Psoas muscle (tissue), 8 donors: ENCODE results near the gene ZRANB1. TPM values are rescaled to one million over a fixed set of nuclear protein-coding genes. Genes with fewer than 3 reads are reported as not detected.

Source experiments
- ATAC-seq, 4 donors: fragments of 200-7000 bp; cut with Tn5 transposase; one replicate each; pipeline ENCODE4 v1.9.1; 2020; ENCODE audit warnings: moderate library complexity in 3 of 4, mild to moderate bottlenecking in 2 of 4
- DNase-seq, 2 donors: peaks; one replicate each; pipeline ENCODE4 v3.0.0-alpha.2; 2020
- H3K27ac ChIP-seq: fragments of 200-600 bp; one replicate; pipeline ENCODE4 v1.8.0; 2022
- H3K27me3 ChIP-seq, 3 donors: fragments of 200-600 bp in 1 of 3; one replicate each; pipeline versions ENCODE4 v1.6.1 to v1.8.0; 2013 to 2022; ENCODE audit warnings: low read length in 2 of 3, mild to moderate bottlenecking in 2 of 3, moderate library complexity in 1 of 3; ENCODE audit not compliant: insufficient read depth in 3 of 3
- H3K36me3 ChIP-seq, 2 donors: fragments of 200-600 bp in 1 of 2; one replicate each; pipeline versions ENCODE4 v1.6.1 to v1.8.0; 2013 to 2022; ENCODE audit warnings: low read depth in 1 of 2, mild to moderate bottlenecking in 1 of 2, moderate library complexity in 1 of 2; ENCODE audit not compliant: insufficient read depth in 1 of 2
- H3K4me1 ChIP-seq: fragments of 200-600 bp; one replicate; pipeline ENCODE4 v1.8.0; 2022
- H3K4me3 ChIP-seq: fragments of 200-600 bp; one replicate; pipeline ENCODE4 v1.8.0; 2022; ENCODE audit warnings: mild to moderate bottlenecking
- H3K9me3 ChIP-seq: fragments of 200-600 bp; one replicate; pipeline ENCODE4 v1.8.0; 2022
- CTCF ChIP-seq: fragments of 200-600 bp; IDR thresholded peaks from one replicate; pipeline ENCODE4 v1.8.0; 2022; ENCODE audit warnings: antibody characterized with exemption
- WGBS, 3 donors: extraction: QIAGEN DNeasy Blood & Tissue Kit; methylation state at CpG; one replicate each; pipeline versions ENCODE4 v1.1.6 to v1.1.7; 2013; 5-methylcytosine and 5-hydroxymethylcytosine counted together
- intact Hi-C, 2 donors: fragments of 100-400 bp; cut with DNase I; formaldehyde crosslinking; loops; one replicate each; pipeline versions ENCODE4 v1.11.0 to v1.14.2; 2022
- polyA plus RNA-seq, 3 donors: library from polyadenylated mRNA; stranded (reverse); fragments of 200-250 nt; gene quantifications; one replicate each; pipeline ENCODE4 v1.2.3, GENCODE V29; 2013
- total RNA-seq, 4 donors: library from RNA; stranded (reverse); fragmentation: NEBNext Ultra II Directional in 2 of 4; extraction: Animal tissue kit (Norgen Biotek cat#: 25700) in 2 of 4; gene quantifications; one replicate each; pipeline versions ENCODE4 v1.2.1 to v1.2.4, GENCODE V29; 2021 to 2023
- donor health status: healthy with polysubstance abuse.
- donor health status: DM: no; HTN: no; CAD: no; lungs with moderate emphysema.
- donor health status: Bipolar disorder and iron deficiency.
- donor health status: healthy.
- donor health status: DM: yes; HTN: yes; CAD: no.
- donor health status: DM: no; HTN: no; CAD: no.
- donor health status: DM: no; HTN: no; CAD: no.
- donor health status: DM: yes; HTN: yes; CAD: no.

Gene ZRANB1
- total and polyA plus RNA-seq, 7 donors = 20.9 to 115 (median 57.3) TPM

DNA sequence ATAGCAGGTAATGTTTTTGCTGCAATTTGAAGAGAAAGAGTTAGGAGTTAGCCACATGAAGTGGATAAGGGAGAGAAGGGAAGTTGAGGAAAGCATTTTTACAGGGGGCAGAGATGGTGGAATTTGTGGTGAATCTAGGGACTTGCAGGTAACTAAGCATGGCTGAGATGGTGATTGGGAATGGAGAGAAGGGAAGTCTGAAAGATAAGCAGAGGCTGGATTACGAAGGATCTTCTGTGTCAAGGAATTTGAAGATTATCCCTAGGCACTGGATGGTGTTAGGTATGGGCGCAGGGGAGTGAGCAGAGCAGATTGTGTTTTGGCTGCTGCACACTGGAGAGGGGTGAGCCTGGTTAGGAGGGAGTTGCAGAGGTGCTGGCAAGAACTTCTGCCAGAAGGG lies 25.3 kb downstream of the ZRANB1 start:
- Histone ChIP-seq H3K4me3 (no peak overlapping the region), H3K27ac (no peak overlapping the region), H3K36me3 (peaks cover 6 to 30% of the 10 kb centered on the region in 2 donors), H3K9me3 (no peaks in the 10 kb centered on the region), H3K4me1 (peaks cover 64% of the 10 kb centered on the region), H3K27me3 (no peaks in the 10 kb centered on the region)
- 85 to 96% (median 86%) methylated on average over 2 of the region's 2 CpGs for WGBS, 3 donors
- DNase-seq = no peak
- no peak for TF ChIP-seq CTCF
- no peak for ATAC-seq
- intact Hi-C loops = no loop called here

- intact Hi-C loops = loop anchor here in 1 of 2 donors (10.0 kb wide), 1 partner anchor 46 kb away; no protein-coding TSS in a partner anchor
- Histone ChIP-seq H3K9me3 (no peaks in the 10 kb centered on the region), H3K27me3 (no peaks in the 10 kb centered on the region), H3K4me1 (peaks cover 36% of the 10 kb centered on the region), H3K27ac (peak overlapping the region; percentile 39), H3K4me3 (no peak overlapping the region), H3K36me3 (peaks cover 6 to 68% of the 10 kb centered on the region in 2 donors)
- DNase-seq = no peak
- 22 to 37% (median 29%) methylated on average over 2 of the region's 2 CpGs for WGBS, 3 donors
- ATAC-seq = peak in 2 of 4 donors; percentile 16 to 26
- TF ChIP-seq CTCF = no peak
Observed at GRCh38 chr10:124971276-124971675, 29.4 kb downstream of the ZRANB1 start.

DNA sequence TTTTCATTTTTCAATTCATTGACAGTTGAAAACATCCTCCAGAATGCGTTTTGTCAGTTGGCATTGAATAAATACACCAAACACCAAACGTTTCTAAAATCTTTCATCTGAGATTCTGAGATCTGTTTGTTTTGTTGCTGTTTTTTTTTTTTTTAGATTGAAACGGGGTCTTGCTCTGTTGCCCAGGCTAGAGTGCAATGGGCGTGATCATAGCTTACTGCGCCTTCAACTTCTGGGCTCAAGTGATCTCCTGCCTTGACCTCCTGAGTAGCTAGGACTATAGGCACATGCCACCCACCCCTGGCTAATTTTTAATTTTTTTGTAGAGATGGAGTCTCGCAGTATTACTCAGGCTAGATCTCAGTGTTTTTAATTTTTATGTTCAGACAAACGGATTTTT lies 30.7 kb downstream of the ZRANB1 start:
- no peak for ATAC-seq
- Histone ChIP-seq H3K4me3 (no peak overlapping the region), H3K27ac (no peak overlapping the region), H3K9me3 (no peaks in the 10 kb centered on the region), H3K4me1 (peaks cover 28% of the 10 kb centered on the region), H3K27me3 (no peaks in the 10 kb centered on the region), H3K36me3 (peaks cover 3 to 55% of the 10 kb centered on the region in 2 donors)
- DNase-seq = no peak
- intact Hi-C loops = loop anchor here in 1 of 2 donors (10.0 kb wide), 1 partner anchor 48 kb away; no protein-coding TSS in a partner anchor
- WGBS, 3 donors = 87 to 94% (median 89%) methylated on average over 7 of the region's 7 CpGs
- no peak for TF ChIP-seq CTCF

DNA sequence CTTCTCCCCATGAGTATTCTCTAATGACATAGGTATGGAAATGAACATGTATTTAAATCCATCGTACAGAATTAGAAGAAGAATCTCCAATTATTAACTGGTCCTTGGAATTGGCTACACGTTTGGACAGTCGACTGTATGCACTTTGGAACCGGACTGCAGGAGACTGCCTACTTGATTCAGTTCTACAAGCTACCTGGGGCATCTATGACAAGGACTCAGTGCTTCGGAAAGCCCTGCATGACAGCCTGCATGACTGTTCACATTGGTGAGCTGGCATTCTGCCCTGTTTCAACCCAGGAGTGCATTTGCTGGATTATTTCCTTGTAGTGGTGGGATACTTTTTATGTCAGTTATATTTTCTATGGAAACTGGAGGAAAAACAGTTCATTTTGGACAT lies 32.2 kb downstream of the ZRANB1 start:
- Histone ChIP-seq H3K4me1 (peaks cover 33% of the 10 kb centered on the region), H3K4me3 (no peak overlapping the region), H3K27me3 (no peaks in the 10 kb centered on the region), H3K27ac (no peak overlapping the region), H3K9me3 (no peaks in the 10 kb centered on the region), H3K36me3 (peaks cover 0 to 45% of the 10 kb centered on the region in 2 donors)
- intact Hi-C loops = loop anchor here in 1 of 2 donors (10.0 kb wide), 1 partner anchor 49 kb away; no protein-coding TSS in a partner anchor
- 80 to 89% (median 85%) methylated on average over 5 of the region's 5 CpGs for WGBS, 3 donors
- DNase-seq (peak in 1 of 2 donors; percentile 43), ATAC-seq (peak in 1 of 4 donors; percentile 26)
- TF ChIP-seq CTCF = no peak
